HCT116 (cell line): ENCODE measurements around the gene RASA2. TPM values are rescaled to one million over a fixed set of nuclear protein-coding genes. Genes with fewer than 3 reads are reported as not detected.

Experiments used
- ATAC-seq: fragments of 200-7000 bp; cut with Tn5 transposase; 2 replicates; pipeline ENCODE4 v1.9.1; 2020; ENCODE audit warnings: mild to moderate bottlenecking, moderate library complexity
- BruUV-seq: library from RNA; stranded (reverse); fragments of 400-500 nt; replicated peaks from 2 replicates; lab custom pipeline; 2021; lab: Mats Ljungman, UMichigan
- CTCF ChIA-PET: fragments of 300-600 bp; sonication (Branson Sonifier 250); formaldehyde crosslinking; loops from one replicate; lab custom pipeline; 2021; ENCODE audit warnings: antibody characterized with exemption; lab: Charles Lee
- POLR2A ChIA-PET: fragments of 300-600, 350-600 bp; sonication (Branson Sonifier 250); formaldehyde crosslinking; loops from one replicate; lab custom pipeline; 2021; ENCODE audit warnings: antibody characterized with exemption; lab: Charles Lee
- RAD21 ChIA-PET, 2 experiments: fragments of 300-600 bp; sonication (Branson Sonifier 250); formaldehyde crosslinking; loops; one replicate each; lab custom pipeline; 2023; ENCODE audit warnings: low total read pairs in 2 of 2; ENCODE audit not compliant: uncharacterized antibody in 2 of 2, unreplicated experiment in 2 of 2, low non-redundant PET in 1 of 2; lab: Charles Lee
- DNase-seq: peaks from one replicate; pipeline ENCODE4 v3.0.0-alpha.2; 2010; ENCODE audit warnings: low read depth, low spot score
- H2AFZ ChIP-seq: fragments of 200-600 bp; shearing (Covaris generic), sonication (generic); 2 replicates; pipeline ENCODE4 v1.6.1; 2017; ENCODE audit warnings: low read depth, mixed run types, mixed read lengths, antibody characterized with exemption, low read length; ENCODE audit not compliant: poor library complexity, severe bottlenecking
- H3K27ac ChIP-seq: 2 replicates; pipeline ENCODE4 v1.5.1; 2012; ENCODE audit warnings: low read depth, low read length
- H3K27me3 ChIP-seq: fragments of 200-600 bp; sonication (generic); 2 replicates; pipeline ENCODE4 v1.6.1; 2016; ENCODE audit warnings: mixed run types, low read length, mixed read lengths; ENCODE audit not compliant: insufficient read depth
- H3K36me3 ChIP-seq, 2 experiments: fragments of 200-500 bp in 1 of 2; fragments of 200-600 bp in 1 of 2; sonication (Bioruptor generic) in 1 of 2; sonication (generic) in 1 of 2; 2 replicates each; pipeline versions ENCODE4 v1.5.1 to v1.6.1; 2014 to 2016; ENCODE audit warnings: low read length in 2 of 2, inconsistent platforms in 1 of 2, mixed read lengths in 1 of 2, mixed run types in 1 of 2; ENCODE audit not compliant: insufficient read depth in 2 of 2, control insufficient read depth in 1 of 2
- H3K4me1 ChIP-seq, 2 experiments: fragments of 200-600 bp in 1 of 2; sonication (generic) in 1 of 2; 2 replicates each; pipeline versions ENCODE4 v1.5.1 to v1.6.1; 2012 to 2017; ENCODE audit warnings: low read length in 2 of 2, inconsistent platforms in 1 of 2, mild to moderate bottlenecking in 1 of 2, mixed read lengths in 1 of 2, mixed run types in 1 of 2, moderate library complexity in 1 of 2; ENCODE audit not compliant: insufficient read depth in 2 of 2, control insufficient read depth in 1 of 2
- H3K4me2 ChIP-seq: fragments of 200-600 bp; sonication (generic); 2 replicates; pipeline ENCODE4 v1.6.1; 2017; ENCODE audit warnings: mixed run types, low read length, mixed read lengths
- H3K4me3 ChIP-seq, 2 experiments: fragments of 200-600 bp in 1 of 2; sonication (generic) in 1 of 2; replicated peaks in 1 of 2; 2 replicates each; pipeline ENCODE4 v1.5.1; 2011 to 2016; ENCODE audit warnings: low read length in 2 of 2, control low read depth in 1 of 2, low read depth in 1 of 2, mild to moderate bottlenecking in 1 of 2, mixed read lengths in 1 of 2, mixed run types in 1 of 2
- H3K79me2 ChIP-seq: fragments of 200-600 bp; sonication (generic); 2 replicates; pipeline ENCODE4 v1.6.1; 2017; ENCODE audit warnings: mild to moderate bottlenecking, mixed run types, low read length, moderate library complexity, mixed read lengths; ENCODE audit not compliant: insufficient read depth
- H3K9ac ChIP-seq: fragments of 200-600 bp; sonication (generic); 2 replicates; pipeline ENCODE4 v1.6.1; 2016; ENCODE audit warnings: low read length, mixed read lengths
- H3K9me2 ChIP-seq: fragments of 200-600 bp; sonication (generic), shearing (Covaris generic); 2 replicates; pipeline ENCODE4 v1.6.1; 2017; ENCODE audit warnings: mixed run types, mild to moderate bottlenecking, moderate library complexity; ENCODE audit not compliant: insufficient read depth
- H3K9me3 ChIP-seq, 2 experiments: fragments of 200-500 bp in 1 of 2; fragments of 200-600 bp in 1 of 2; sonication (Bioruptor generic) in 1 of 2; sonication (generic) in 1 of 2; 2 replicates each; pipeline ENCODE4 v1.6.1; 2014 to 2017; ENCODE audit warnings: low read length in 2 of 2, mixed read lengths in 2 of 2, inconsistent platforms in 1 of 2, low read depth in 1 of 2, mild to moderate bottlenecking in 1 of 2, mixed run types in 1 of 2, moderate library complexity in 1 of 2; ENCODE audit not compliant: control insufficient read depth in 1 of 2, insufficient read depth in 1 of 2
- H4K20me1 ChIP-seq: fragments of 200-600 bp; sonication (generic), shearing (Covaris generic); 2 replicates; pipeline ENCODE4 v1.6.1; 2017; ENCODE audit warnings: mixed run types, mild to moderate bottlenecking, moderate library complexity; ENCODE audit not compliant: insufficient read depth
- CBX3 ChIP-seq: IDR thresholded peaks from 2 replicates; pipeline ENCODE4 v1.6.1; 2012; ENCODE audit warnings: low read depth
- CEBPB ChIP-seq: IDR thresholded peaks from 2 replicates; pipeline ENCODE4 v1.6.1; 2012; ENCODE audit warnings: low read depth
- EGR1 ChIP-seq: IDR thresholded peaks from 2 replicates; pipeline ENCODE4 v1.6.1; 2012; ENCODE audit warnings: low read depth
- ELF1 ChIP-seq: IDR thresholded peaks from 2 replicates; pipeline ENCODE4 v1.6.1; 2012; ENCODE audit warnings: low read depth, borderline replicate concordance
- EZH2phosphoT487 ChIP-seq: fragments of 200-600 bp; IDR thresholded peaks from 2 replicates; pipeline ENCODE4 v1.6.1; 2018; ENCODE audit warnings: antibody characterized with exemption, borderline replicate concordance
- FOSL1 ChIP-seq: IDR thresholded peaks from 2 replicates; pipeline ENCODE4 v1.6.1; 2012; ENCODE audit warnings: low read depth
- JUND ChIP-seq: IDR thresholded peaks from 2 replicates; pipeline ENCODE4 v1.6.1; 2012
- POLR2A ChIP-seq: IDR thresholded peaks from 2 replicates; pipeline ENCODE4 v1.7.0; 2011; ENCODE audit warnings: borderline replicate concordance; ENCODE audit not compliant: insufficient read depth, insufficient read length; ENCODE audit errors: extremely low read depth
- POLR2AphosphoS5 ChIP-seq: IDR thresholded peaks from 2 replicates; pipeline ENCODE4 v1.6.1; 2011; ENCODE audit warnings: mild to moderate bottlenecking, low read depth, low read length, moderate library complexity
- SP1 ChIP-seq: IDR thresholded peaks from 2 replicates; pipeline ENCODE4 v1.6.1; 2012; ENCODE audit warnings: low read depth
- SRF ChIP-seq: IDR thresholded peaks from 2 replicates; pipeline ENCODE4 v1.6.1; 2012; ENCODE audit warnings: low read depth
- ZFX ChIP-seq: fragments of 450-650 bp; IDR thresholded peaks from 2 replicates; pipeline ENCODE4 v1.6.1; 2017
- ZNF274 ChIP-seq: fragments of 200-500 bp; sonication (Bioruptor generic); IDR thresholded peaks from 2 replicates; pipeline ENCODE4 v1.6.1; 2014; ENCODE audit warnings: mild to moderate bottlenecking, low read depth, low read length, inconsistent platforms
- intact Hi-C: fragments of 100-400 bp; cut with micrococcal nuclease; formaldehyde crosslinking; loops from 2 replicates; pipeline ENCODE4 v1.10.0; 2022
- total RNA-seq: library from RNA; stranded (reverse); gene quantifications from one replicate; pipeline ENCODE4 v1.2.1, GENCODE V29; 2021; ENCODE audit not compliant: unreplicated experiment
- TF ChIP-seq, protein P1 (sequence below): IDR thresholded peaks from 2 replicates; pipeline ENCODE4 v1.6.1; 2012
- TF ChIP-seq, protein P2 (sequence below): IDR thresholded peaks from 2 replicates; pipeline ENCODE4 v1.6.1; 2011; ENCODE audit warnings: mild to moderate bottlenecking, low read length, moderate library complexity; ENCODE audit not compliant: insufficient replicate concordance; ENCODE audit errors: extremely low read depth
- TF ChIP-seq, protein P3 (sequence below): IDR thresholded peaks from 2 replicates; pipeline ENCODE4 v1.6.1; 2012; ENCODE audit warnings: low read depth

The RASA2 gene
- total RNA-seq, 1 experiment from 2014 or later = 12.8 TPM

- no peak for TF ChIP-seq POLR2AphosphoS5
- TF ChIP-seq EZH2phosphoT487 = no peak
- no peak for TF ChIP-seq SP1
- TF ChIP-seq ZFX = no peak
- no peak for TF ChIP-seq CBX3
- no peak for TF ChIP-seq JUND
- TF ChIP-seq, protein P1, sequence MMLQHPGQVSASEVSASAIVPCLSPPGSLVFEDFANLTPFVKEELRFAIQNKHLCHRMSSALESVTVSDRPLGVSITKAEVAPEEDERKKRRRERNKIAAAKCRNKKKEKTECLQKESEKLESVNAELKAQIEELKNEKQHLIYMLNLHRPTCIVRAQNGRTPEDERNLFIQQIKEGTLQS = no peak
- no peak for TF ChIP-seq EGR1
- no peak for TF ChIP-seq SRF
- TF ChIP-seq FOSL1 = no peak
- no peak for TF ChIP-seq ELF1
- TF ChIP-seq CEBPB = no peak
These were observed 115.9 kb downstream of the RASA2 start (continued) for GRCh38 chr3:141602706-141603105.

- ChIA-PET RAD21 (no interaction called here), CTCF (no interaction called here), POLR2A (no interaction called here)
- ATAC-seq (no peak), DNase-seq (no peak)
- no peaks in the 10 kb centered on the region for H3K4me1 ChIP-seq
- peaks cover 2 to 5% of the 10 kb centered on the region in 2 experiments; a peak in 2 of 4 replicates for H3K36me3 ChIP-seq
- H3K79me2 ChIP-seq = no peaks in the 10 kb centered on the region
- BruUV-seq = no TSS peak
- no peaks in the 10 kb centered on the region for H3K27me3 ChIP-seq
- intact Hi-C loops = no loop called here
- H3K4me3 ChIP-seq = no peak overlapping the region
- no peak overlapping the region for H3K9ac ChIP-seq
- no peak overlapping the region for H3K27ac ChIP-seq
- no peaks in the 10 kb centered on the region for H4K20me1 ChIP-seq
- H3K4me2 ChIP-seq = no peak overlapping the region
- H3K9me2 ChIP-seq = no peaks in the 10 kb centered on the region
- no peak overlapping the region for H2AFZ ChIP-seq
- 0 out of 4 replicates have a peak, but pooled peaks cover 0 to 6% of the 10 kb centered on the region in 2 experiments for H3K9me3 ChIP-seq
- no peak for TF ChIP-seq EZH2phosphoT487
- no peak for TF ChIP-seq ZNF274
- TF ChIP-seq SP1 = no peak
- TF ChIP-seq FOSL1 = no peak
- no peak for TF ChIP-seq ZFX
- TF ChIP-seq CEBPB = no peak
- no peak for TF ChIP-seq SRF
- TF ChIP-seq, protein P2, sequence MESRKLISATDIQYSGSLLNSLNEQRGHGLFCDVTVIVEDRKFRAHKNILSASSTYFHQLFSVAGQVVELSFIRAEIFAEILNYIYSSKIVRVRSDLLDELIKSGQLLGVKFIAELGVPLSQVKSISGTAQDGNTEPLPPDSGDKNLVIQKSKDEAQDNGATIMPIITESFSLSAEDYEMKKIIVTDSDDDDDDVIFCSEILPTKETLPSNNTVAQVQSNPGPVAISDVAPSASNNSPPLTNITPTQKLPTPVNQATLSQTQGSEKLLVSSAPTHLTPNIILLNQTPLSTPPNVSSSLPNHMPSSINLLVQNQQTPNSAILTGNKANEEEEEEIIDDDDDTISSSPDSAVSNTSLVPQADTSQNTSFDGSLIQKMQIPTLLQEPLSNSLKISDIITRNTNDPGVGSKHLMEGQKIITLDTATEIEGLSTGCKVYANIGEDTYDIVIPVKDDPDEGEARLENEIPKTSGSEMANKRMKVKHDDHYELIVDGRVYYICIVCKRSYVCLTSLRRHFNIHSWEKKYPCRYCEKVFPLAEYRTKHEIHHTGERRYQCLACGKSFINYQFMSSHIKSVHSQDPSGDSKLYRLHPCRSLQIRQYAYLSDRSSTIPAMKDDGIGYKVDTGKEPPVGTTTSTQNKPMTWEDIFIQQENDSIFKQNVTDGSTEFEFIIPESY = no peak
- TF ChIP-seq, protein P3, sequence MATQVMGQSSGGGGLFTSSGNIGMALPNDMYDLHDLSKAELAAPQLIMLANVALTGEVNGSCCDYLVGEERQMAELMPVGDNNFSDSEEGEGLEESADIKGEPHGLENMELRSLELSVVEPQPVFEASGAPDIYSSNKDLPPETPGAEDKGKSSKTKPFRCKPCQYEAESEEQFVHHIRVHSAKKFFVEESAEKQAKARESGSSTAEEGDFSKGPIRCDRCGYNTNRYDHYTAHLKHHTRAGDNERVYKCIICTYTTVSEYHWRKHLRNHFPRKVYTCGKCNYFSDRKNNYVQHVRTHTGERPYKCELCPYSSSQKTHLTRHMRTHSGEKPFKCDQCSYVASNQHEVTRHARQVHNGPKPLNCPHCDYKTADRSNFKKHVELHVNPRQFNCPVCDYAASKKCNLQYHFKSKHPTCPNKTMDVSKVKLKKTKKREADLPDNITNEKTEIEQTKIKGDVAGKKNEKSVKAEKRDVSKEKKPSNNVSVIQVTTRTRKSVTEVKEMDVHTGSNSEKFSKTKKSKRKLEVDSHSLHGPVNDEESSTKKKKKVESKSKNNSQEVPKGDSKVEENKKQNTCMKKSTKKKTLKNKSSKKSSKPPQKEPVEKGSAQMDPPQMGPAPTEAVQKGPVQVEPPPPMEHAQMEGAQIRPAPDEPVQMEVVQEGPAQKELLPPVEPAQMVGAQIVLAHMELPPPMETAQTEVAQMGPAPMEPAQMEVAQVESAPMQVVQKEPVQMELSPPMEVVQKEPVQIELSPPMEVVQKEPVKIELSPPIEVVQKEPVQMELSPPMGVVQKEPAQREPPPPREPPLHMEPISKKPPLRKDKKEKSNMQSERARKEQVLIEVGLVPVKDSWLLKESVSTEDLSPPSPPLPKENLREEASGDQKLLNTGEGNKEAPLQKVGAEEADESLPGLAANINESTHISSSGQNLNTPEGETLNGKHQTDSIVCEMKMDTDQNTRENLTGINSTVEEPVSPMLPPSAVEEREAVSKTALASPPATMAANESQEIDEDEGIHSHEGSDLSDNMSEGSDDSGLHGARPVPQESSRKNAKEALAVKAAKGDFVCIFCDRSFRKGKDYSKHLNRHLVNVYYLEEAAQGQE = no peak
- TF ChIP-seq POLR2A = no peak
These were observed 116.7 kb downstream of the RASA2 start for GRCh38 chr3:141603473-141604035.
